NCI-H774 (cell line): ENCODE measurements around the gene PXDC1.
"Not testable (repeated sequence)": the region's sequence is repeated elsewhere in the genome, so short reads cannot be mapped to it uniquely, and the experiment has no call there.

Source experiments
- DNase-seq: peaks from one replicate; lab custom pipeline; 2025; lab: John Stamatoyannopoulos, UW

Gene PXDC1

DNA sequence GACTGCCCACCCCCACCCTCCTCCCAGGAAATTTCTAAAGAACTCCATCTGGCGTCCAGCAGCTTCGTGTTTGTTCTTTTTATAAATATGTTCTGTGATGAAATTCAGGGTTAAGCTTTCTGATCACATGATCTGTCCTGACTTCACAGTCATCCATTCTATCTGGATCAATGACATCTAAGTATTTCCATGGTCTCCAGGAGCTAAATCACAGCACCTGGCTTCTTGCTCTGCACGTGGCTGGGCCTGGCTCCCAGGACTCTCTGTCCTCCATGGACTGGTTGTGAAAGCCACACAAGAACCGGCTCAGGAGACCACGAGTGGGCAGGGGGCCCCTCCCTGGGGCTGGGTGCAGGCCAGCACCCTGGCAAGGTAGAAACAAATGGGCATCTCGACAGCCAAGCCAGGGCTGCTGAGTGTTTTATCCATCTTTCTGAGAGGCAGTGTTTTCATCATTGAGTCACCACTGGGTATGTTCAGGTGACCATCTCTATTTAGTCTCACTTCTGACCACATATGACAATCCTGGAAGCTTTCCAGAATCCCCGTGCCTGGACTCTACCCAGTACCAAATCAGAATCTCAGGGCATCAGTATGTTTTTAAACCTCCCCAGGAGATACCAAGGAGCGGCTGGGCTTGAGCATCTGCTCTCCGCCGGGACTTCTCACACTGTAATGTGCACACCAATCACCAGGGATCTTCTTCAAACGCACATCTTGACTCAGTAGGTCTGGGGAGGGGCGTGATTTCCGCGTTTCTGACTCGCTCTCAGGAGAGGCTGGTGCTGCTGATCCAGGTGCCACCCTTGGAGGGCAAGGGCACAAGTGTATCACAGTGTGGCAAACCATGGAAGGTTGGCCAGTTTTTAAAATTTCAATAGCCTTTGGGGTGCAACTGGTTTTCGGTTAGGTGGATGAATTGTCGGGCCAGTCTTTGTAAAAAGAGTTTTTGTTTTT, 31.6 kb upstream of the PXDC1 start:
- no peak for DNase-seq

- no peak for DNase-seq
Measured at GRCh38 chr6:3781504-3781903, 30.0 kb upstream of the PXDC1 start.

DNA sequence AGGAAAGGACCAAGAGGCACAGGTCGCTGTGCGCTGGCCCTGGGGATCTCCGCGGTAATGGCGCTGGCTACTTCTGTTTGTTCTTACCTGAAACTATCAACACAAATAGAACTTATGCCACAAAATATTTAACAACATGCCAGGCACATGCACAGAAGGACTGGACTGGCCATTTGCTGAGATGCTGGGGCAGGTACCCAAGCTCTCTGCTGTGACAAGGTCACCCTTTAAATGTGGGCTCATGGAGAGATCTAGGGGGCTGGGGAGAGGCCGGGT, 28.0 kb upstream of the PXDC1 start:
- DNase-seq: no peak

DNA sequence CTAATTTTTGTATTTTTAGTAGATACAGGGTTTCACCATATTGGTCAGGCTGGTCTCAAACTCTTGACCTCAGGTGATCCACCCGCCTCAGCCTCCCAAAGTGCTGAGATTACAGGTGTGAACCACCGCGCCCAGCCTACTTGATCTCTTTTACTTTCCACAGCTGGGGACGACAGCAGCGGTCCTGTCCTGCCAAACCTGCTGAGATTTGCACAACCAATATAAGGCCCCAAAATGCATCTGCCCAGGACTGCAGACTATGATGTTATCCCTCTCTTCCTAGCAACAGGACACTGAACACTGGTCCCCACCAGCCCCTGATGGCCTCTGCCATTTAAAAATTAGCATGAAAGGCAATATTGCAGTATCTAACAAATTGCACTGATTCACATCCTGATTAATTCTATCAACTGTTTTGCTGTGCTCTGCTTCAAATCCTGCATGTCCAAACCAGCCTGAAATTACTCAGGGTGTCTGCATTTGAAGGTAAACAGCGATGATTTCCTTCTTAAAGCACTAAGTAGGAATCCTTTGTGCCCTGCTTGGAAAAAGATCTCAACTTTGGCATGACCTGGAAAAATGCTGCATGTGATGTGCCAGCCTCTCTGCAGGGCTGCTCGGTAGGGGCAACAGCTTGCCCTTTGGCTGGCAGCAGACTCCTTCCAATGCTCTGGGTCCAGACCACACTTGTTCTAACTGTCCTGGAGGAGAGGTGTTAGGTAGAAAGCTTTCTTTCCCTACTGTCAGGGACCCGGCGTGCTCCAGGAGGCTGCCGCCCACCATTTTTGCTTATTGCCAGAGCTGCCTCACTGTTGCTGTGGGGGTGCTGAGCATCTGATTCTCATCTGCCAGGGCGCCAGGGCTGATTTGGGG, 27.4 kb upstream of the PXDC1 start:
- DNase-seq: no peak

GRCh38 chr6:3777730-3778461, 26.4 kb upstream of the PXDC1 start:
- no peak for DNase-seq

DNA sequence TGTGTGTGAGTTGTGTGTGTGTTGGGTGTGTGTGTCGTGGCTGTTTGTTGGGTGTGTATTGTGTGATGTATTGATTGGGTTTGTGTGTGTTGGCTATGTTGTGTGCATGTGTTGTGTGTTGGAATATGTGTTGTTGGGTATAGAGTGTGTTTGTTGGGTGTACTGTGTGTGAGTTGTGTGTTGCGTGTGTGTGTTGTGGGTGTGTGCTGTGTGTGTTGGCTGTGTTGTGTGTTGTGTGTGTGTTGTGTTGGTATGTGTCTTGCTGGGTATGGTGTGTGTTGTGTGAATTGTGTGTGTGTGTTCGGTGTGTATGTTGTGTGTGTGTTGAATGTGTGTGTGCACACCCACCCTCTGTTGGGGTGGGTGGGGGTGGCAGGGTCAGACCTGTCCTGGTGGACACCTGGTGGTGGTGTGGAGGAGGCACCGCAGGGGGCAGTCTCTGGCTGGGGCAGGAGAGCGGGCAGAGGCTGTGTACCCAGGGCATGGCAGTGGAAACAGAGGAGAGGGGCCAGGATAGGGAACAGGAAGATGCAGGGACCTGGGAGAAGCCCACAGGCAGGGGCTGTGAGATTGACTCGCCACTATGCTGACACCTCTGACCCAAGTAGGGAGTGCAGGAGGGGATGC, 25.5 kb upstream of the PXDC1 start:
- DNase-seq: no peak

DNA sequence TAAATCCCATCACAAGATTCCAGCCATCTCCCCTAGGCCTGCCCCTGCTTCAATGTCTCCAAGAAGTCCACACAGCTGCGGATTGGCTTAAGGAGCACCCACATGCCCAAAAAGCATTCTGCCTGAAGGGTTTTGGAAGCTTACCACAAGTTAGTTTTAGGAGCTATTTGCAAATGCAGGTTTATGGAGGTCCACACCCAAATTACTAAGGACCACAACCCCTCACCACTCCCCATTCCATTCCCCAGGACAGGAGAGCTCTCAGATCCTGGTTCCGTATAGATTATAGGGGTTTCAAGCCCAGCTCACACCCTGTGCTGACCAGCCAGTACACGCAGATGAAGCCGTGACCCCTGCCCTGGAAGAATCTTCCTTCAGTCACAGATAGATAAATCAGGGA, 24.3 kb upstream of the PXDC1 start:
- no peak for DNase-seq

DNA sequence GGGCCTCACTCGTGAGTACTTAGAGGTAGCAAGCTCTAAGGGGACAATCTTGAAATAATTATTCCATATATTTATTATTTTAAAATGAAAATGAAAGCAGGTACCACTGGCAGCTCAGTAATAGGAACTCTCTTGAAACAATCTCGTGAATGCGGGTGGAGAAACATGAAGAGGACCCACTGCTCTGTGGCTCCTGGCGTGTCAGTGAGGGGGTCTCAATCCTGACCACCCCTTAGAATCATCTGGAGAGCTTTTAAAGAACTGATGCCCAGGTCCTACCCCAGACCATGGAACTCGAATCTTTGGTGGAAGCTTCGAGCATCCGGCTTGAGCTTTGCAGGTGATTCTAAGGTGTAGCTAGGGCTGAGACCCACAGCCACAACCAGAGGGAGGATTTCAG, 23.9 kb upstream of the PXDC1 start:
- no peak for DNase-seq

DNA sequence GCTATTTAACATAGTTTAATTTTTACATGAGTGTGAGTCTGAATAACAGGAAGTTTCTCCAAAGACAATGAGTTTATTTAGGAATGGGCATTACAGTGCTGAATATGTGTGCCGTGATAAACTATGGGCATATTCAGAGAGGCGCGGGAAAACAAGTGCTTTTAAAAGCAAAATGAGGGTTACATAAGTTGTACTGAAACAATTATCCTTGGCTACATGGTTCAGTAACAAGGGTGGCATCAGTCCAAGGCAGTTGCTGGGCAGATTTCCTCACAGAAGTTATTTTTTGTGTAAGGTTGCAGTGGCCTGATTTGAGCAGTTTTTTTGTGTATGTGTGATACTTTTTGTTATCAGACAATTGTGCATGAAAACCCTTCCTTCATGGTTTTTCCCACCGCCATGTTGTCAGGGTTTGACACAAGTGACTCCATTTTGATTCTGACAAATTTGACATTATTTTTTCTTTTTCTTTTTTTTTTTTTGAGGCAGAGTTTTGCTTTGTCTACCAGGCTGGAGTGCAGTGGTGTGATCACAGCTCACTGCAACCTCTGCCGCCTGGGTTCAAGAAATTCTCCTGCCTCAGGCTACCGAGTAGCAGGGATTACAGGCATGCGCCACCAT, 22.3 kb upstream of the PXDC1 start:
- no peak for DNase-seq

- not testable (repeated sequence) for DNase-seq
Measured at GRCh38 chr6:3772127-3772999, 20.9 kb upstream of the PXDC1 start.

GRCh38 chr6:3771407-3772011, 20.0 kb upstream of the PXDC1 start:
- DNase-seq: no peak

GRCh38 chr6:3770023-3770720, 18.7 kb upstream of the PXDC1 start:
- no peak for DNase-seq

- DNase-seq: no peak
Measured at GRCh38 chr6:3769610-3770009, 18.1 kb upstream of the PXDC1 start.

DNA sequence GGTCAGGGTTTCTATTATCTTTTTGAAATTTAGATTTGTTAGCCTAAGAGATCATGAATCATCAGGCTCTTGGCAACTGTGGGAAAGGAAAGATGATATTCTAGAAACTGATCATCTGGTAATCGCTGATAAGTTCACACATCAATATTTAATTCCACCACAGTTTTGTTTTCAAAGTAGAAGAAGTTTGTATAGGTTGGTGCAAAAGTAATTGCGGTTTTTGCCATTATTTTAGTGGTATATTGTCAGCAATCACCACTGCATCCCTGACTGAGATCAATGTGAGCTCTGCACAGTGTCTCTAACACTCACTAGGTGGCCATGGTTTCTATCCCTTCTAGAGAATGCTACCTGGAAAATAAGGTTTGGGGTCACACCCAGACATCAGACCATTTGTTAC, 17.0 kb upstream of the PXDC1 start:
- no peak for DNase-seq

DNA sequence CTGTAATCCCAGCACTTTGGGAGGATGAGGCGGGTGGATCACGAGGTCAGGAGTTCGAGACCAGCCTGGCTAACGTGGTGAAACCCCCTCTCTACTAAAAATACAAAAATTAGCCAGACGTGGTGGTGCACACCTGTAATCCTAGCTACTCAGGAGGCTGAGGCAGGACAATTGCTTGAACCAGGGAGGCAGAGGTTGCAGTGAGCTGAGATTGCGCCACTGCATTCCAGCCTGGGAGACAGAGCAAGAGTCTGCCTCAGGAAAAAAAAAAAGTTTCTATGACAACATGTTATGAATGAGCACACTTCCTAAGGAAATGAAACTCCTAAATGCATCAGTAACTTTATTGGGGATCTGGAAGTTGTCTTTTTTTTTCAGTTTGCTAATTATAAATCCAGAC, 16.0 kb upstream of the PXDC1 start:
- DNase-seq: not testable (repeated sequence)

- no peak for DNase-seq
Measured at GRCh38 chr6:3766214-3766613, 14.7 kb upstream of the PXDC1 start.

DNA sequence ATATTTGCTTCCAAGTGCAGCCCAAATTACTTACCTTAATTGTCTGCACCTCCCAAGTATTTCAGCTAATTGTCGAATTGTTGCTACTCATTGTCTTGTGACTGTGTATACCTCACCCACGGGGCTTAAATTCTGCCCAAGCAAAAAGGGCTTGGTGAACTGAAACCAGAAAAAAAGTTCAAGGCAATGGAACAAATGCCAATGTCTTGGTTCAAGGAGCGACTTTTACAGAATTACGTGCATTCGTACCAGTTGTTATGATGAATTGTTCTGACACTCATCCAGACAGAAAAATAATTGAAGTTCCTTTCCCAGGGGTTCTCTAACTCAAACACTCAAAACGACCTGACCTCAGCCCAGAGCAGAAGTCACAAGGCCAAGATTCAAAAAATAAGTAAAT, 13.9 kb upstream of the PXDC1 start:
- no peak for DNase-seq

DNA sequence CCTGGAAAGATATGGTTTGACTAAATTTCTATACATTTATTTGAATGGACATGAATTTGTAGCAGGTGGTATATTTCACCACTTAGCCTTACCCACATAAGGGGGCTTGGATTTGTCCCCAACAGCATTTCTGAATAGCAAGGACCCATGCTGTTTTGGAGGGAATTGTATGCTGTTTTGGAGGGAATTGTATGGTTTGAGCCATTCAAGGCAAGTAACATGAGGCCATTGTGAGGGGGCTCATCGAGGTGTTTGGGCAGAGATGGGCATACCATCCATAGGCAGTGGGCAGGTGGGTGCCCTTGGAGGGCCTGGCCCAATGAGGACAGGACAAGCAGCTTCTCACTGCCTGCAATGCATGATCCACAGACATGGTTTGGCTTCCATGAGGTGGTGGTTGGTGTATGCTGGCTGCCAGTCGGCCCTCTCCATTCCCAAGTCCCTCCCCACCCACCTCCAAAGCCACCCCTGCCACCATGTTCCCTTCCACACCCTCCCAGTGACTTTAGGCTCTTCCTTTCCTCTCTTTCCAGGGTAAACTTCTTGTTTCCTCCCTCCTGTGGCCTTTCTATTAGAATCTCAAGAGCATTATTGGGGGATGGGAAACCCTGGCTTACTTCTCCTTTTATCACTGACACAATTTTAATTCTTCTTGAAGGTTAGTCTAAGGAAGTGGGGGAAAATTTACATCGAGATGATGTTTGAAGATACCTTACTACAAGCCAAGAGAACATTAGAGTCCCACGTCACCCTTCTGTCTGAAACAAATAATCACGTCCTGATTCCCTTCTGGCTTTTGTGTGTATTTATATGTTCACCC, 13.2 kb upstream of the PXDC1 start:
- DNase-seq: no peak

DNA sequence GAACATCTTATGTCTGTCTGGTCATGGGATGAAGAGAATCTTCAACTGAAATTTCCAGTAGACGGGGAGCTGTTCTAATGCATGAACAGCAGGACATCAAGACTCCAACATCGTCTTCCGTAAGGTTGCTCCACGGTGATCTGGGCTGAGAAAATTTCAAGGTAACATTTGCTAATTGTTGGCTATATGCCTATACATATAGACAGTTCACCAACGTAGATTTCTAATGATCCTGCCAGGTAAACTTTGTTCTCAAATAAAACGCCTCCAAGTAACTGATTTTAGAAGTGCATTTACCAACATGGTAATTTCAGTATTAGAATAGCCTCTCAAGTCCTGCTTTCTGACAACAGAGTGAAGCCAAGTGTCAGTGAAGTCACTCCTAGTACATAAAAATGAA, 11.3 kb upstream of the PXDC1 start:
- DNase-seq: no peak
